MCF 10A (cell line): Measurements from ENCODE around the gene ALPK1. TPM values are rescaled to one million over a fixed set of nuclear protein-coding genes. Genes with fewer than 3 reads are reported as not detected.

Experiments used
- BruUV-seq: library from RNA; stranded (reverse); fragments of 400-500 nt; replicated peaks from 2 replicates; lab custom pipeline; 2021; lab: Mats Ljungman, UMichigan
- CTCF ChIA-PET: fragments of 300-600 bp; sonication (Branson Sonifier 250); formaldehyde crosslinking; extraction: SDS; loops from one replicate; lab custom pipeline; 2021; ENCODE audit warnings: antibody characterized with exemption, inconsistent platforms; lab: Yijun Ruan, JAX
- POLR2A ChIA-PET: fragments of 300-600, 350-650 bp; sonication (Branson Sonifier 250); formaldehyde crosslinking; extraction: SDS; loops from one replicate; lab custom pipeline; 2020; ENCODE audit warnings: antibody characterized with exemption, inconsistent platforms; lab: Yijun Ruan, JAX
- DNase-seq: peaks from one replicate; pipeline ENCODE4 v3.0.0-alpha.2; 2018; ENCODE audit not compliant: unreplicated experiment
- H3K27ac Mint-ChIP-seq: one replicate; pipeline ENCODE4 v1.8.0; 2022; ENCODE audit warnings: mild to moderate bottlenecking, low read depth, mixed read lengths; ENCODE audit not compliant: unreplicated experiment
- H3K27me3 Mint-ChIP-seq: one replicate; pipeline ENCODE4 v1.8.0; 2022; ENCODE audit warnings: mixed read lengths; ENCODE audit not compliant: insufficient read depth, unreplicated experiment
- H3K36me3 Mint-ChIP-seq: one replicate; pipeline ENCODE4 v1.8.0; 2022; ENCODE audit warnings: mild to moderate bottlenecking, moderate library complexity, mixed read lengths; ENCODE audit not compliant: insufficient read depth, unreplicated experiment
- H3K4me1 Mint-ChIP-seq: one replicate; pipeline ENCODE4 v1.8.0; 2022; ENCODE audit warnings: mixed read lengths; ENCODE audit not compliant: insufficient read depth, unreplicated experiment
- H3K4me3 Mint-ChIP-seq: one replicate; pipeline ENCODE4 v1.8.0; 2022; ENCODE audit warnings: mild to moderate bottlenecking, moderate library complexity, mixed read lengths; ENCODE audit not compliant: unreplicated experiment
- H3K9me3 Mint-ChIP-seq: one replicate; pipeline ENCODE4 v1.8.0; 2022; ENCODE audit warnings: mixed read lengths; ENCODE audit not compliant: unreplicated experiment
- intact Hi-C: fragments of 100-400 bp; cut with micrococcal nuclease; formaldehyde crosslinking; loops from 2 replicates; pipeline ENCODE4 v1.14.1; 2022
- total RNA-seq: library from RNA; stranded (reverse); gene quantifications from 2 replicates; pipeline ENCODE4 v1.2.3, GENCODE V29; 2022
- TF ChIP-seq, protein P1 (sequence below): fragments of 200-600 bp; IDR thresholded peaks from one replicate; pipeline ENCODE4 v1.8.0; 2022; ENCODE audit warnings: antibody characterized with exemption, mild to moderate bottlenecking; ENCODE audit not compliant: unreplicated experiment

Gene ALPK1
- total RNA-seq, 1 experiment from 2014 or later = 20.3 TPM

DNA sequence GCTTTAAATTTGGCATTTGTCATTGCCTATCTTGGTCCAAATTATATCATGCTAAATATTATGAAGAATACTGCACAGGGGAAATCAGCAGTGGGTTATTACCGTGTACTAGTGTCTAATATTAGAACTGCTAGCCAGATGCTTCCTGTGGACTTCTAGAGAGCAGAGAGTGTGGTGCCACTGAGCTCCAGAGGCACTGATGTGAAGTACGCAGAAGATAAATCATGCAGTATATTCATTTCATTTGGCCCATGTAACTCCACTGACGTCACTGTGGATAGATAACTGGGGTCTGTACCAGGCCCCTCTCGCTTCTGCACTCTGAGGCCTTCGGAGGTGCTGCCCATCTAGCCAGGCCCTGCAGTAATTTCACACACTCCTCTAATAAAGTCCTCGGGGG lies 80.0 kb downstream of the ALPK1 start:
- Mint-ChIP-seq H3K36me3 (peaks cover 8% of the 10 kb centered on the region), H3K4me3 (no peak overlapping the region), H3K27ac (no peak overlapping the region), H3K9me3 (no peaks in the 10 kb centered on the region), H3K27me3 (no peaks in the 10 kb centered on the region), H3K4me1 (no peaks in the 10 kb centered on the region)
- intact Hi-C loops = no loop called here
- ChIA-PET POLR2A (interaction anchor here (1.4 kb wide), 1 partner anchor 9 kb away, joined by 4 read pairs; no protein-coding TSS in a partner anchor), CTCF (no interaction called here)
- TF ChIP-seq, protein P1, sequence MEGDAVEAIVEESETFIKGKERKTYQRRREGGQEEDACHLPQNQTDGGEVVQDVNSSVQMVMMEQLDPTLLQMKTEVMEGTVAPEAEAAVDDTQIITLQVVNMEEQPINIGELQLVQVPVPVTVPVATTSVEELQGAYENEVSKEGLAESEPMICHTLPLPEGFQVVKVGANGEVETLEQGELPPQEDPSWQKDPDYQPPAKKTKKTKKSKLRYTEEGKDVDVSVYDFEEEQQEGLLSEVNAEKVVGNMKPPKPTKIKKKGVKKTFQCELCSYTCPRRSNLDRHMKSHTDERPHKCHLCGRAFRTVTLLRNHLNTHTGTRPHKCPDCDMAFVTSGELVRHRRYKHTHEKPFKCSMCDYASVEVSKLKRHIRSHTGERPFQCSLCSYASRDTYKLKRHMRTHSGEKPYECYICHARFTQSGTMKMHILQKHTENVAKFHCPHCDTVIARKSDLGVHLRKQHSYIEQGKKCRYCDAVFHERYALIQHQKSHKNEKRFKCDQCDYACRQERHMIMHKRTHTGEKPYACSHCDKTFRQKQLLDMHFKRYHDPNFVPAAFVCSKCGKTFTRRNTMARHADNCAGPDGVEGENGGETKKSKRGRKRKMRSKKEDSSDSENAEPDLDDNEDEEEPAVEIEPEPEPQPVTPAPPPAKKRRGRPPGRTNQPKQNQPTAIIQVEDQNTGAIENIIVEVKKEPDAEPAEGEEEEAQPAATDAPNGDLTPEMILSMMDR = no peak
- no peak for DNase-seq
- no TSS peak for BruUV-seq

DNA sequence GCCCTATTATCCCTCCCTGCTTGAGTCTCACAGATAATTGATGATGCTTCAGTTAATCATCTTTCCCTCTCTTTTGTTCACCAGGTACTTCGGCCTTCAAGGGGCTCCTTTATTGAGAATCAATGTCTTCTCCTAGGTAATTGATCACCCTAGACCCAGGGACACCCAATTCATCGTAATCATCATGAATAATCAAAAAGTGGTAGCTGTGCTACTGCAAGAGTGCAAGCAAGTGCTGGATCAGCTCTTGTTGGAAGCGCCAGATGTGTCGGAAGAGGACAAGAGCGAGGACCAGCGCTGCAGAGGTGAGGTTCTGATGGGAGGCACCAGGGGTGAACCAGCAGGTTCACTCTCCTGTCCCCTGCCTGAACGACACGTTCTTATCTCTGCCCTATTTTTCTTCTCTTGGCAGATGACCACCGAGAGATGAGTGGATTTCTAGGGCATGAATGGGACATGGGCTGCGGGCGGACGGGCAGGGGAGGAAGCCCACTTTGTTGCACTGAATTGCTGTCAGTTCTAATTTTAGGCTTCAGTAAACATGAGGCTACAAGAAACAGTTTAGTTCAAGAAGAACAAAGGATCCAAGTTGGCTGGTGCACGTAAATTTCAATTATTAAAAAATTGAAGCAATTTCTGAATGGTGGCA lies 80.5 kb downstream of the ALPK1 start:
- Mint-ChIP-seq H3K4me1 (no peaks in the 10 kb centered on the region), H3K9me3 (no peaks in the 10 kb centered on the region), H3K27me3 (no peaks in the 10 kb centered on the region), H3K36me3 (peaks cover 13% of the 10 kb centered on the region), H3K4me3 (no peak overlapping the region), H3K27ac (no peak overlapping the region)
- intact Hi-C loops = no loop called here
- ChIA-PET POLR2A (interaction anchor here (1.4 kb wide), 1 partner anchor 9 kb away, joined by 4 read pairs; no protein-coding TSS in a partner anchor), CTCF (interaction anchor here (0.6 kb wide), 1 partner anchor 82 kb away, joined by 3 read pairs; no protein-coding TSS in a partner anchor)
- BruUV-seq = no TSS peak
- TF ChIP-seq, protein P1 = no peak
- no peak for DNase-seq

GRCh38 chr4:112378243-112378620 lies 81.1 kb downstream of the ALPK1 start:
- ChIA-PET POLR2A (no interaction called here), CTCF (interaction anchor here (0.6 kb wide), 1 partner anchor 82 kb away, joined by 3 read pairs; no protein-coding TSS in a partner anchor)
- Mint-ChIP-seq H3K27ac (no peak overlapping the region), H3K27me3 (no peaks in the 10 kb centered on the region), H3K9me3 (no peaks in the 10 kb centered on the region), H3K4me1 (no peaks in the 10 kb centered on the region), H3K4me3 (no peak overlapping the region), H3K36me3 (peaks cover 13% of the 10 kb centered on the region)
- BruUV-seq = no TSS peak
- DNase-seq = no peak
- TF ChIP-seq, protein P1 = no peak
- intact Hi-C loops = no loop called here

DNA sequence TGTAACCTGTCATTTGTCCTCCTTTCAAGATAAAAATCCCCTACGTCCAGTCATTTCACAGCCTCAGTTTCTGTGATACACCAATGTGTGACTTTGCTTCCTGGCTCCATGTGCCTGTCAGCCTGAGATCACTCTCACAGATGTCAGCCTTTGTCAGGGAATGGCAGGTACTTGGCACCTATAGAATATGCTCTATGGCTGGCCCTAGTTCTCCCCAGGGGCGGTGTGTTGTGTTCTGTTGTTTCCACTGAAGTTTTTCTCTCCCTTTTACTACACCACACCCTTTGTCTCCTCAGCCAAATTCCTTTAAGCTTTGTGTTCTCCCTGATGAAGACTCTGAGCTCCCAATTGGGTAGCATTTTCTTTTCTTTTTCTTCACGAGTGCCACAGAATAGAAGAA lies 81.7 kb downstream of the ALPK1 start:
- ChIA-PET POLR2A (no interaction called here), CTCF (no interaction called here)
- BruUV-seq = no TSS peak
- no peaks in the 10 kb centered on the region for H3K9me3 Mint-ChIP-seq
- no peak overlapping the region for H3K4me3 Mint-ChIP-seq
- intact Hi-C loops = no loop called here
- H3K36me3 Mint-ChIP-seq = peaks cover 13% of the 10 kb centered on the region
- H3K27me3 Mint-ChIP-seq = no peaks in the 10 kb centered on the region
- no peaks in the 10 kb centered on the region for H3K4me1 Mint-ChIP-seq
- no peak for DNase-seq
- no peak overlapping the region for H3K27ac Mint-ChIP-seq
- TF ChIP-seq, protein P1 = no peak
